ENCODE results near the gene AIPL1.

AIPL1 gene

DNA sequence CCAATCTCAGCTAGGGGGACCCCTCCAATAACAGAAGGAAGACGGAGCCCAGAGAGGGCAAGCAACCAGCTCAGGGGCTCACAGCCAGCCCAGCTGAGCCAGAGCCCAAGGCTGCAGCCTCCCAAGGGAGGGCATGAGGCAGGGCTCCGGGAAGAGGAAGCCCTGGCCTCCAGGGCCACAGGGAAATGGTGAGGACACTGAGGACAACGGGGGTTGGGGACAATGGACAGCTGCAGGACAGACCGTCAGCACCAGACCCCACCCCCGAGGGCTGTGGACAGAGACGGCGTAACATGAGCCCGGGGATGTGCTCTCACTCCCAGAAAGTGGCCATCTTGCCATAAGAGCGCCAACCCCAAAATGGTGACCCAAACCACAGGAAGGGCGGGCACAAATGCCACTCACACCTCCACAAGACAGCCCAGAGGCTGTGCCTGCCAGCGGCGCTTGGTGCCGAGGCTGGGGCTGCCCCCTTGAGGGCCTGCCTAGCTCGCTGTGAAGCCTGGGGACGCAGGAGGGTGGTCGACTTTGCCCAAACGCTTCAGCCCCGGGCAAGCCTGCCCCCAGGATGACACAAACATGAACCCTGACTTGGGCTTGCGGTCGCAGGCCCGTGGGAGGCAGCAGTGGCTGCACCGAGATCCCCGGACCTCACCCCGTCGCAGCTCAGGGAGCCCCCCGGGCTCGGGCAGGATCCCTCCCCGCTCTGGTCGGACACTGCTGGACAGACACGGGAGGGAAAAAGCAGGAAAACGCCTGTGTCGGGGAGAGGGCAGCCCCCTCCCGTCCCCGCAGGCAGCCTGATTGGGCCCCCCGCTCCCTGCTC is 19.8 kb upstream of the AIPL1 start:
- H3K4me3 ChIP-seq (ENCODE audit: low read length), result no peak overlapping the region
- TF ChIP-seq, protein P1, sequence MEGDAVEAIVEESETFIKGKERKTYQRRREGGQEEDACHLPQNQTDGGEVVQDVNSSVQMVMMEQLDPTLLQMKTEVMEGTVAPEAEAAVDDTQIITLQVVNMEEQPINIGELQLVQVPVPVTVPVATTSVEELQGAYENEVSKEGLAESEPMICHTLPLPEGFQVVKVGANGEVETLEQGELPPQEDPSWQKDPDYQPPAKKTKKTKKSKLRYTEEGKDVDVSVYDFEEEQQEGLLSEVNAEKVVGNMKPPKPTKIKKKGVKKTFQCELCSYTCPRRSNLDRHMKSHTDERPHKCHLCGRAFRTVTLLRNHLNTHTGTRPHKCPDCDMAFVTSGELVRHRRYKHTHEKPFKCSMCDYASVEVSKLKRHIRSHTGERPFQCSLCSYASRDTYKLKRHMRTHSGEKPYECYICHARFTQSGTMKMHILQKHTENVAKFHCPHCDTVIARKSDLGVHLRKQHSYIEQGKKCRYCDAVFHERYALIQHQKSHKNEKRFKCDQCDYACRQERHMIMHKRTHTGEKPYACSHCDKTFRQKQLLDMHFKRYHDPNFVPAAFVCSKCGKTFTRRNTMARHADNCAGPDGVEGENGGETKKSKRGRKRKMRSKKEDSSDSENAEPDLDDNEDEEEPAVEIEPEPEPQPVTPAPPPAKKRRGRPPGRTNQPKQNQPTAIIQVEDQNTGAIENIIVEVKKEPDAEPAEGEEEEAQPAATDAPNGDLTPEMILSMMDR (conservative IDR thresholded peaks at IDR 0.05; ENCODE audit: low read length), result no peak
- DNase-seq (ENCODE audit: low read depth), result no peak

- H3K4me3 ChIP-seq (ENCODE audit: low read length), result no peak overlapping the region
- DNase-seq (ENCODE audit: low read depth), result no peak
- TF ChIP-seq, protein P1 (conservative IDR thresholded peaks at IDR 0.05; ENCODE audit: low read length), result no peak
Observed at GRCh38 chr17:6453279-6454024, 18.5 kb upstream of the AIPL1 start.

- no peak overlapping the region for H3K4me3 ChIP-seq (ENCODE audit: low read length)
- no peak for DNase-seq (ENCODE audit: low read depth)
- TF ChIP-seq, protein P1 (conservative IDR thresholded peaks at IDR 0.05; ENCODE audit: low read length), result no peak
Observed at GRCh38 chr17:6452471-6453266, 17.7 kb upstream of the AIPL1 start.

DNA sequence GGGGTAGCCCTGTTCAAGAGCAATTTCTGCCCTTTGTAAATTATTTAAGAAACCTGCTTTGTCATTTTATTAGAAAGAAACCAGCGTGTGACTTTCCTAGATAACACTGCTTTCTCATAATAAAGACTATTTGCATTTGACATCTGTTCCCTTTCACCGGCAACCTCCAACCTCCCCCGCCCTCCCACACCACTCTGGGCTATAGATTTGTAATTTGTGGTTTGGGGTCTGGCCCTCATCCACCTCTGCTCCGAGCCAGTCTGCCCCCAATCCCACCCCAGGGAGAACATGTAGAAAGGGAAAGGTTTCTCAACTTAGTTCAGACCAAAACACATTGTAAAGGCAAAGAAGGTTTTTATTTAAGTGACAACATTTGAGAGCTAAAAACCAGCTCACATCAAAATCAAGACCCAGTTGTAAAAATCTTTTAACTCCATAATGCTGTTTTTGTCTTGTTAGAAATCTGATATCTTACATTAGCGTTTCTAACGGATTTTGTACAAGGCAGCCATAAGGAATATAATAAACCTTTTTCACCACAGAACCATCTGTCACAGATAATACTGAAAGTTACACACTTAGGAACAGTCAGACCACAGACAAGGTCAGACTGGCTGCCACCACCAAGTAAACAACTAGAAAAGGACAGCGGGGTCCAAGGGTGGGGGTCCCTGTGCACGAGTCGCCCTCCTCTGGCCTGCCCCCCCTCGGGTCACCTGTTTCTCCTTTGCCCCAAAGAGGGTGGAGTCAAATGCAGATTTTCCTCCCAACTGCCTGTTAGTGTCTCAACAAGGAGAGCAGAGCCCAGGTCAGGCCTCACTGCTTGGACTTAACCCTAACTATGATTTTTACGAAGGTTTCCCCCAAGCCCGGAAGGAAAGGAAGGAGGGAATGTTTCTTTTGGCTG is 16.3 kb upstream of the AIPL1 start:
- no peak for DNase-seq (ENCODE audit: low read depth)
- H3K4me3 ChIP-seq (ENCODE audit: low read length), result no peak overlapping the region
- TF ChIP-seq, protein P1 (conservative IDR thresholded peaks at IDR 0.05; ENCODE audit: low read length), result no peak

GRCh38 chr17:6449307-6449706 is 14.4 kb upstream of the AIPL1 start:
- no peak for DNase-seq (ENCODE audit: low read depth)
- no peak overlapping the region for H3K4me3 ChIP-seq (ENCODE audit: low read length)
- TF ChIP-seq, protein P1 (conservative IDR thresholded peaks at IDR 0.05; ENCODE audit: low read length), result no peak

GRCh38 chr17:6448473-6448872 is 13.6 kb upstream of the AIPL1 start:
- TF ChIP-seq, protein P1 (conservative IDR thresholded peaks at IDR 0.05; ENCODE audit: low read length), result no peak
- no peak for DNase-seq (ENCODE audit: low read depth)
- no peak overlapping the region for H3K4me3 ChIP-seq (ENCODE audit: low read length)

Data from AG10803 (cell line).